ENCODE data around the gene CDK14.
"Not testable (repeated sequence)": the region's sequence is repeated elsewhere in the genome, so short reads cannot be mapped to it uniquely, and the experiment has no call there.

Gene CDK14

GRCh38 chr7:90629297-90629918 lies 33.3 kb downstream of the CDK14 start:
- no peak for DNase-seq (ENCODE audit: low read depth in 2 of 2)

- DNase-seq (ENCODE audit: low read depth in 2 of 2) = no peak
Observed at GRCh38 chr7:90631502-90631901, 35.4 kb downstream of the CDK14 start.

- DNase-seq (ENCODE audit: low read depth in 2 of 2) = not testable (repeated sequence)
Observed at GRCh38 chr7:90639683-90640082, 43.6 kb downstream of the CDK14 start.

- DNase-seq (ENCODE audit: low read depth in 2 of 2) = no peak
Observed at GRCh38 chr7:90642978-90643377, 46.9 kb downstream of the CDK14 start.

GRCh38 chr7:90645784-90646183 lies 49.7 kb downstream of the CDK14 start:
- DNase-seq (ENCODE audit: low read depth in 2 of 2) = no peak

GRCh38 chr7:90648107-90648506 lies 52.0 kb downstream of the CDK14 start:
- DNase-seq (ENCODE audit: low read depth in 2 of 2) = no peak

- no peak for DNase-seq (ENCODE audit: low read depth in 2 of 2)
Observed at GRCh38 chr7:90648834-90649233, 52.7 kb downstream of the CDK14 start.

- DNase-seq (ENCODE audit: low read depth in 2 of 2) = no peak
Observed at GRCh38 chr7:90654718-90655427, 58.8 kb downstream of the CDK14 start.

- DNase-seq (ENCODE audit: low read depth in 2 of 2) = no peak
Observed at GRCh38 chr7:90655566-90655965, 59.4 kb downstream of the CDK14 start.

- DNase-seq (ENCODE audit: low read depth in 2 of 2) = no peak
Observed at GRCh38 chr7:90657481-90657880, 61.4 kb downstream of the CDK14 start.

GRCh38 chr7:90660100-90660499 lies 64.0 kb downstream of the CDK14 start:
- DNase-seq (ENCODE audit: low read depth in 2 of 2) = no peak

GRCh38 chr7:90660819-90661218 lies 64.7 kb downstream of the CDK14 start:
- no peak for DNase-seq (ENCODE audit: low read depth in 2 of 2)

- no peak for DNase-seq (ENCODE audit: low read depth in 2 of 2)
Observed at GRCh38 chr7:90661290-90662151, 65.4 kb downstream of the CDK14 start.

- no peak for DNase-seq (ENCODE audit: low read depth in 2 of 2)
Observed at GRCh38 chr7:90663176-90663575, 67.1 kb downstream of the CDK14 start.

- DNase-seq (ENCODE audit: low read depth in 2 of 2) = no peak
Observed at GRCh38 chr7:90666186-90666585, 70.1 kb downstream of the CDK14 start.

GRCh38 chr7:90668992-90669391 lies 72.9 kb downstream of the CDK14 start:
- no peak for DNase-seq (ENCODE audit: low read depth in 2 of 2)

GRCh38 chr7:90669492-90669891 lies 73.4 kb downstream of the CDK14 start:
- DNase-seq (ENCODE audit: low read depth in 2 of 2) = no peak

GRCh38 chr7:90671571-90671970 lies 75.5 kb downstream of the CDK14 start:
- no peak for DNase-seq (ENCODE audit: low read depth in 2 of 2)

- DNase-seq (ENCODE audit: low read depth in 2 of 2) = no peak
Observed at GRCh38 chr7:90672210-90672609, 76.1 kb downstream of the CDK14 start.

GRCh38 chr7:90674625-90675024 lies 78.5 kb downstream of the CDK14 start:
- no peak for DNase-seq (ENCODE audit: low read depth in 2 of 2)

- DNase-seq (ENCODE audit: low read depth in 2 of 2) = no peak
Observed at GRCh38 chr7:90675982-90676381, 79.9 kb downstream of the CDK14 start.

GRCh38 chr7:90677486-90678404 lies 81.6 kb downstream of the CDK14 start:
- DNase-seq (ENCODE audit: low read depth in 2 of 2) = no peak
